Right lobe of liver (tissue), 6 donors: ENCODE results near the gene KLHL24. TPM values are rescaled to one million over a fixed set of nuclear protein-coding genes. Genes with fewer than 3 reads are reported as not detected.
"Not testable (repeated sequence)": the region's sequence is repeated elsewhere in the genome, so short reads cannot be mapped to it uniquely, and the experiment has no call there.

ENCODE experiments used
- ATAC-seq, 4 donors: fragments of 200-7000 bp; cut with Tn5 transposase; one replicate each; pipeline ENCODE4 v1.9.1; 2020; ENCODE audit warnings: mild to moderate bottlenecking in 4 of 4, moderate library complexity in 4 of 4
- DNase-seq, 3 donors: peaks; one replicate each; pipeline ENCODE4 v3.0.0-alpha.2; 2020
- H3K27ac ChIP-seq, 3 donors: fragments of 200-600 bp; one replicate each; pipeline ENCODE4 v1.8.0; 2022
- H3K27me3 ChIP-seq, 2 donors: fragments of 200-600 bp; one replicate each; pipeline ENCODE4 v1.8.0; 2022
- H3K36me3 ChIP-seq, 4 donors: fragments of 200-600 bp; sonication (generic) in 1 of 4; one replicate each; pipeline versions ENCODE4 v1.5.1 to v1.8.0; 2017 to 2022; ENCODE audit warnings: control low read depth in 1 of 4
- H3K4me1 ChIP-seq, 4 donors: fragments of 200-600 bp; sonication (generic) in 1 of 4; one replicate each; pipeline versions ENCODE4 v1.5.1 to v1.8.0; 2017 to 2022; ENCODE audit warnings: control low read depth in 1 of 4
- H3K4me3 ChIP-seq, 3 donors: fragments of 200-600 bp; one replicate each; pipeline ENCODE4 v1.8.0; 2022
- H3K9me3 ChIP-seq, 4 donors: fragments of 200-600 bp; sonication (generic) in 1 of 4; one replicate each; pipeline versions ENCODE4 v1.5.1 to v1.8.0; 2017 to 2022; ENCODE audit warnings: control low read depth in 1 of 4
- POLR2A ChIP-seq: fragments of 450-650 bp; IDR thresholded peaks from one replicate; pipeline ENCODE4 v1.6.1; 2017; ENCODE audit warnings: antibody characterized with exemption, mild to moderate bottlenecking
- WGBS: methylation state at CpG from one replicate; pipeline ENCODE4 v1.1.6; 2018; ENCODE audit warnings: low coverage, low lambda C conversion rate; ENCODE audit not compliant: insufficient coverage; ENCODE audit errors: missing lambda C conversion rate; 5-methylcytosine and 5-hydroxymethylcytosine counted together
- intact Hi-C, 2 donors: fragments of 100-400 bp; cut with DNase I; formaldehyde crosslinking; loops; one replicate each; pipeline versions ENCODE4 v1.11.2 to v1.14.1; 2022
- total RNA-seq, 6 experiments: library from RNA; depleted of rRNA in 2 of 6; stranded (reverse); fragments of >200 nt in 2 of 6; fragmentation: NEBNext Ultra II Directional in 3 of 6; extraction: Animal tissue kit (Norgen Biotek cat#: 25700) in 3 of 6; gene quantifications; one replicate each; pipeline versions ENCODE4 v1.1.0 to v1.2.4, GENCODE V29; 2016 to 2023
- TF ChIP-seq, protein P1 (sequence below), 4 donors: fragments of 200-600 bp in 3 of 4; fragments of 450-650 bp in 1 of 4; IDR thresholded peaks; one replicate each; pipeline versions ENCODE4 v1.5.1 to v1.8.0; 2016 to 2022; ENCODE audit warnings: antibody characterized with exemption in 4 of 4, mild to moderate bottlenecking in 2 of 4
- donor health status: DM: no; HTN: yes; CAD: no.
- donor health status: DM: no; HTN: no; CAD: no.
- donor health status: DM: no; HTN: no; CAD: no.
- donor health status: DM: no; HTN: yes; CAD: no.
- donor health status: DM: no; HTN: yes; CAD: no.

Gene KLHL24
- total RNA-seq, 6 experiments from 2014 or later = 26.3 to 43.9 (median 32.0) TPM

DNA sequence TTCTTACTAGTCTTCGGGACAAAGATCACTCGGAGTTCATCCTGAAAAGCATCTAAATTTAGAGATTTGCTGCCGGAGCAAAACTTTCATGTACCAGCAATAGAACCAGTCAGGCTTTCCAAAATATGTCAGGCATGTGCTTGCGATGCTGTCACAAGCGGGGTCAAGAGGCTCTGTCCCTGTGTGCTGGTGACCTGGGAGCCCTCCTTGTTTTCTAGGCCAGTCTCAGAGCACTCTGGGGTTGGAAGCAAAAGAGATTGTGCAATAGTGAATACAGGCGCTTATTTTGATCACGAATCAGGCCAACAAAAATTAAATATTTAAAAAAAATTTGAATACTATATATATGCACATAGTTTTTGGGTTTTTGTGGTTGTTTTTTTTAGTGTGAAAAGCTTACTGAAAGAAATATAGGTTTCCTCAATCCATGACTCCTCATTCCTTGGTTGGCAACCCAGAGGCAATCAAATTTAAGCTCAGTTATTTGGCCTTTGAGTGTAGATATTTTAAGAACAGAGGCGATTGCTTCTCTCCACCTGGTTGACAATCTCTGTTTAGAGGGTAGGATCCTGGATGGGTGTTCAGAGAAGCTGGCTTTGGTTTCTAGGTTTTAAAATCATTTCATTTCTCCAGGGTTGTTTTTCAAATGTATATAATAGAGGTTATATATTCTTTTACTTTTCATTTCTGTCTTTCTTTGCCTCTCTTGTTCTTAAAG lies 8.4 kb upstream of the KLHL24 start:
- Histone ChIP-seq H3K27ac (peak overlapping the region in 2 of 3 donors; percentile 8 to 10), H3K27me3 (no peaks in the 10 kb centered on the region), H3K36me3 (no peaks in the 10 kb centered on the region), H3K9me3 (no peaks in the 10 kb centered on the region), H3K4me3 (no peak overlapping the region), H3K4me1 (peaks cover 0 to 8% (median 0%) of the 10 kb centered on the region in 4 donors)
- intact Hi-C loops = no loop called here
- DNase-seq = peak in 2 of 3 donors; percentile 72 to 74
- WGBS = 35% methylated on average over 8 of the region's 8 CpGs
- TF ChIP-seq, protein P1, sequence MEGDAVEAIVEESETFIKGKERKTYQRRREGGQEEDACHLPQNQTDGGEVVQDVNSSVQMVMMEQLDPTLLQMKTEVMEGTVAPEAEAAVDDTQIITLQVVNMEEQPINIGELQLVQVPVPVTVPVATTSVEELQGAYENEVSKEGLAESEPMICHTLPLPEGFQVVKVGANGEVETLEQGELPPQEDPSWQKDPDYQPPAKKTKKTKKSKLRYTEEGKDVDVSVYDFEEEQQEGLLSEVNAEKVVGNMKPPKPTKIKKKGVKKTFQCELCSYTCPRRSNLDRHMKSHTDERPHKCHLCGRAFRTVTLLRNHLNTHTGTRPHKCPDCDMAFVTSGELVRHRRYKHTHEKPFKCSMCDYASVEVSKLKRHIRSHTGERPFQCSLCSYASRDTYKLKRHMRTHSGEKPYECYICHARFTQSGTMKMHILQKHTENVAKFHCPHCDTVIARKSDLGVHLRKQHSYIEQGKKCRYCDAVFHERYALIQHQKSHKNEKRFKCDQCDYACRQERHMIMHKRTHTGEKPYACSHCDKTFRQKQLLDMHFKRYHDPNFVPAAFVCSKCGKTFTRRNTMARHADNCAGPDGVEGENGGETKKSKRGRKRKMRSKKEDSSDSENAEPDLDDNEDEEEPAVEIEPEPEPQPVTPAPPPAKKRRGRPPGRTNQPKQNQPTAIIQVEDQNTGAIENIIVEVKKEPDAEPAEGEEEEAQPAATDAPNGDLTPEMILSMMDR (IDR thresholded peaks at IDR 0.05) = no peak
- TF ChIP-seq POLR2A = no peak
- ATAC-seq = peak; percentile 91 to 95 (median 93)

GRCh38 chr3:183629546-183630301 lies 5.7 kb upstream of the KLHL24 start:
- TF ChIP-seq, protein P1 (IDR thresholded peaks at IDR 0.05) = no peak
- Histone ChIP-seq H3K4me3 (no peak overlapping the region), H3K27ac (no peak overlapping the region), H3K36me3 (no peaks in the 10 kb centered on the region), H3K4me1 (peaks cover 0 to 11% (median 0%) of the 10 kb centered on the region in 4 donors), H3K9me3 (no peaks in the 10 kb centered on the region), H3K27me3 (no peaks in the 10 kb centered on the region)
- intact Hi-C loops = no loop called here
- 88% methylated on average over 3 of the region's 3 CpGs for WGBS
- ATAC-seq = no peak
- DNase-seq = no peak

- Histone ChIP-seq H3K27me3 (no peaks in the 10 kb centered on the region), H3K27ac (no peak overlapping the region), H3K4me3 (no peak overlapping the region), H3K9me3 (no peaks in the 10 kb centered on the region), H3K4me1 (peaks cover 0 to 9% (median 0%) of the 10 kb centered on the region in 4 donors), H3K36me3 (no peaks in the 10 kb centered on the region)
- ATAC-seq (no peak), DNase-seq (no peak)
- intact Hi-C loops = no loop called here
- TF ChIP-seq, protein P1 (IDR thresholded peaks at IDR 0.05) = no peak
- no peak for TF ChIP-seq POLR2A
Observed at GRCh38 chr3:183631715-183632114, 3.7 kb upstream of the KLHL24 start.

- H3K4me1 ChIP-seq = peaks cover 0 to 11% (median 0%) of the 10 kb centered on the region in 4 donors
- H3K4me3 ChIP-seq, H3K27ac ChIP-seq, H3K9me3 ChIP-seq, intact Hi-C loops, H3K36me3 ChIP-seq, H3K27me3 ChIP-seq, ATAC-seq: not testable (repeated sequence)
- peak in 1 of 3 donors; percentile 32 for DNase-seq
- 7% methylated on average over 6 of the region's 8 CpGs for WGBS
Observed at GRCh38 chr3:183632725-183633124, 2.7 kb upstream of the KLHL24 start.

DNA sequence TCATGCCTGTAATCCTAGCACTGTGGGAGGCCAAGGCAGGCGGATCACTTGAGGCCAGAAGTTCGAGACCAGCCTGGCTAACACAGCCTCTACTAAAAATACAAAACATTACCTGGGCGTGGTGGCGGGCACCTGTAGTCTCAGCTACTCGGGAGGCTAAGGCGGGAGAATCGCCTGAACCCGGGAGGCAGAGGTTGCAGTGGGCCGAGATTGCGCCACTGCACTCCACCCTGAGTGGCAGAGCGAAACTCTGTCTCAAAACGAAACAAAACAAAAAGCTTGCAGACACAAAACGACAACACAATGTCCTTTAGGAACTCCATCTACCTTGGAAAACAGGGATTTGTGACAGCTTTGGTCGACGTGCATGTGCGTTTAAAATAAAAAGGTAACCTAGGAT lies 716 bp upstream of the KLHL24 start:
- Histone ChIP-seq H3K9me3 (no peaks in the 10 kb centered on the region), H3K27me3 (no peaks in the 10 kb centered on the region), H3K4me3 (peak overlapping the region in 2 of 3 donors; percentile 95 to 98), H3K36me3 (no peaks in the 10 kb centered on the region), H3K4me1 (peaks cover 0 to 23% (median 0%) of the 10 kb centered on the region in 4 donors), H3K27ac (peak overlapping the region in 2 of 3 donors; percentile 99 to 100)
- WGBS = 66% methylated on average over 13 of the region's 16 CpGs
- TF ChIP-seq, protein P1 (IDR thresholded peaks at IDR 0.05) = no peak
- TF ChIP-seq POLR2A = no peak
- ATAC-seq (no peak), DNase-seq (no peak)
- intact Hi-C loops = no loop called here
